ENCODE results near the gene RHOC.

RHOC gene

GRCh38 chr1:112675728-112676381 lies 31.1 kb downstream of the RHOC start:
- DNase-seq: no peak

GRCh38 chr1:112674986-112675727 lies 31.8 kb downstream of the RHOC start:
- peak; percentile 21 to 37 for DNase-seq

DNA sequence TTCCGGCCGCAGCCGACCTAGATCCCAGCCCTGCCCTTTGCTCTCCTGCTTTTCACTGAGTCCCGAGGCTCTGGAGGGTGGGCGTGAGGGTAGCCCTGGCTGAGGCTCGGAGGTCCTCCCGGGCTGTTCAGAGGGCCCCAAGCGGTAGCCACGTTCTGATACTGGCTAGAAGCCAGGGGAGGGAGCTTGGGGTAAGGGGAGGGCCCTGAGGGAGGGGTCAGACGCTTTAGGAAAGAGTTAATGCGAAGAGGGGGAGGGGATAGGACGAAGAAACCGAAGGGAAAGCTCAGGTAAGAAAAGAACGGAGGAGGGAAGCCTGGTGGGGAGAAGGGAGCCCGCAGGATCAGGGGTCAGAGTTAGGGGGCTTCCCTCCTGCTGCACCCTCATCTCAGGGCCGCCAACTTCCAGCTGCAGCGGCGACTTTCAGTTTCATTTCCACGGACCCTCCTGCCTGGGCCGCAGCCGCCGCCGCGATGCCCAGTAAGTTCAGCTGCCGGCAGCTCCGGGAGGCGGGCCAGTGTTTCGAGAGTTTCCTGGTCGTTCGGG lies 32.4 kb downstream of the RHOC start, which contains the start of gene MOV10:
MOV10 (plus strand) TSS at position 220 of the 546 bp plus-strand sequence; CDS start at position 474, 254 bp downstream.
- peak; percentile 50 to 65 for DNase-seq

DNA sequence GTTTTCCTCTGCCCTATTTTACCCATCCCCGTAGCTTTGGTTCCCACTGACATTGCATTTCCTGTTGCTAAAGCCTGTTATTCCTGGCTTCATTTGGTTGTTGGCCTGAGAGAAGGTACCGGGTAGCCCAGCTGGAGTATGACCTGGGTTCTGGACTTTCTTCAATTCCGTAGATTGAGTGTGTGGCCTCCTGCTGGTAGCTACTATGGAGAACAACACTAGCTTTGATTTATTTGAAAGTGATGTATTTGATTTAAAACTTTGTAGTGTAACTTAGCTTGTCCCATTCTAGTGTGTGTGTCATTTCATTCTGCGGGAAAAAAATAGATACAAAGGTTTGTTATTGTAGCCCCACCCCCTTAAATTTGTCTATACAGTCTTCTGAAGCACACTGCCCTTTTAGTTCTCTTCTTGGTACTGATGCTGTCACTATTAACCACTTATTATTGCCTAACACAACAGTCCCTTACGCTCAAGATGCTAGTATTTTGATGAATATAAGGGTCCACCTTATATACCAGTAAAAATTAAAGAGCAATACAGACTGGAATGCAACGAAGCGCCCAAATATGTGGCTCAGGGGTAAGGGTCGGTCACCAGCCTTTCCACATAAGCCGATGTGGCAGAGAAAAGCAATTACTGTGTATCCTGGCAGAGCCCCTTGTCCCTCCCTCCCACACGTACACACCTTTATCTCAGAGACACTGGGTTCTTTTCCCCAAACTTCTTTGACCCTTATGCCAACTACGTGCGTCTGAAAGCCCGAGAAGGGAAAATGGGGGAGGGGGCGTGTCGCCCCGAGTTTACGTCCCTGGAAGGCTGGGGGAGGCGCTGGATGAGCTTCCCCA lies 33.1 kb downstream of the RHOC start:
- peak in 1 of 2 donors; percentile 43 for DNase-seq

DNA sequence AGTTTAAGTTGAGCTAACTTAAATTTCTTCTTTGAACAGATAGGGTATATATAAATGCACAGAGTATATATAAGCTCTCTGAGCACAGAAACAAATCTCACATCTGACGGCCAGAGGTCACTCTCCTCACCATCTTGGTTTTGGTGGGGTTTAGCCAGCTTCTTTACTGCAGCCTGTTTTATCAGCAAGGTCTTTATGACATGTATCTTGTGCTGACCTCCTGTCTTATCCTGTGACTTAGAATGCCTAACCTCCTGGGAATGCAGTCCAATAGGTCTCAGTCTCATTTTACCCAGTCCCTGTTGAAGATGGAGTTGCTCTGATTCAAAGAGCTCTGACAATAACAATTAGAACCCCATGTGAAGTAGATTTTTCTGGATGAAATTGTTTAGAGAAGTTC lies 34.1 kb downstream of the RHOC start:
- no peak for DNase-seq

- DNase-seq: no peak
These were observed 34.9 kb downstream of the RHOC start for GRCh38 chr1:112672009-112672408.

- DNase-seq: no peak
These were observed 40.0 kb downstream of the RHOC start for GRCh38 chr1:112666946-112667345.

GRCh38 chr1:112665857-112666256 lies 41.1 kb downstream of the RHOC start:
- no peak for DNase-seq

DNA sequence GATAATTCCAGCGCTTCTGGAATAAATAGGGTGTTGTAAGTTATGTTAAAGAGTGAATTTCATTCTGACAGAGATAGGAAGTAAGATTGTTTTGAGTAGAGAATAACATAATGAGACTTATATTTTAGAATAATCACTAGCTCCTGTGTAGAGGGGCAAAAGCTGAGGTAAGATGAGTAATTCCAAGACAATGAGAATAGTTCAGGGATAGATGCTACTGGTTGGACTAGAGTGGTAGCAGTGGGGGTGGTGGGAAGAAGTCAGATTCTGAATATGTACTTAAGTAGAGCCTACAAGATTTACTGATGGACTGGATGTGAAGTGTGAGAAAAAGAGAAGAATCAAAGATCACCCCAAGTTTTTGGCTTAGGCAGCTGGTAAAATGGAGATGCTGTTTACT lies 55.7 kb downstream of the RHOC start:
- DNase-seq: no peak
